ENCODE measurements around the gene MAP4. TPM values are rescaled to one million over a fixed set of nuclear protein-coding genes. Genes with fewer than 3 reads are reported as not detected.

MAP4 gene
- total RNA-seq, 1 donor = 158 TPM

- H3K36me3 ChIP-seq (ENCODE audit: insufficient read depth, low read length) = no peaks in the 10 kb centered on the region
- H2AFZ ChIP-seq (ENCODE audit: low read length) = no peak overlapping the region
- TF ChIP-seq CTCF (IDR thresholded peaks at IDR 0.05; ENCODE audit: extremely low read depth, low read depth, low read length) = no peak
- no peaks in the 10 kb centered on the region for H3K27me3 ChIP-seq (ENCODE audit: insufficient read depth, low read length)
- no peaks in the 10 kb centered on the region for H3K9me3 ChIP-seq (ENCODE audit: low read depth, low read length)
- H3K27ac ChIP-seq (ENCODE audit: low read depth, low read length) = no peak overlapping the region
- H3K4me1 ChIP-seq (ENCODE audit: insufficient read depth, low read length) = no peaks in the 10 kb centered on the region
- H3K4me2 ChIP-seq (ENCODE audit: insufficient read depth, low read length) = no peak overlapping the region
- peaks cover 58% of the 10 kb centered on the region for H4K20me1 ChIP-seq (ENCODE audit: insufficient read depth, low read length)
- peaks cover 95% of the 10 kb centered on the region for H3K79me2 ChIP-seq (ENCODE audit: insufficient read depth, low read length)
- no peak overlapping the region for H3K4me3 ChIP-seq (ENCODE audit: insufficient read depth, low read length)
- DNase-seq (ENCODE audit: insufficient read length, low spot score, missing footprints) = no peak
These were observed 11.5 kb downstream of the MAP4 start for GRCh38 chr3:48004694-48005093.

- no peaks in the 10 kb centered on the region for H3K27me3 ChIP-seq (ENCODE audit: insufficient read depth, low read length)
- H3K9me3 ChIP-seq (ENCODE audit: low read depth, low read length) = no peaks in the 10 kb centered on the region
- H3K4me1 ChIP-seq (ENCODE audit: insufficient read depth, low read length) = no peaks in the 10 kb centered on the region
- no peak overlapping the region for H3K4me3 ChIP-seq (ENCODE audit: insufficient read depth, low read length)
- peaks cover 4% of the 10 kb centered on the region for H3K36me3 ChIP-seq (ENCODE audit: insufficient read depth, low read length)
- no peak overlapping the region for H3K27ac ChIP-seq (ENCODE audit: low read depth, low read length)
- TF ChIP-seq CTCF (IDR thresholded peaks at IDR 0.05; ENCODE audit: extremely low read depth, low read depth, low read length) = no peak
- no peak overlapping the region for H3K4me2 ChIP-seq (ENCODE audit: insufficient read depth, low read length)
- peaks cover 95% of the 10 kb centered on the region for H3K79me2 ChIP-seq (ENCODE audit: insufficient read depth, low read length)
- no peak overlapping the region for H2AFZ ChIP-seq (ENCODE audit: low read length)
- DNase-seq (ENCODE audit: insufficient read length, low spot score, missing footprints) = no peak
- peaks cover 62% of the 10 kb centered on the region for H4K20me1 ChIP-seq (ENCODE audit: insufficient read depth, low read length)
These were observed 13.4 kb downstream of the MAP4 start for GRCh38 chr3:48002787-48003186.

GRCh38 chr3:48001991-48002390, 14.2 kb downstream of the MAP4 start:
- Histone ChIP-seq H3K27me3 (ENCODE audit: insufficient read depth, low read length) (no peaks in the 10 kb centered on the region), H3K36me3 (ENCODE audit: insufficient read depth, low read length) (peaks cover 4% of the 10 kb centered on the region), H3K4me1 (ENCODE audit: insufficient read depth, low read length) (no peaks in the 10 kb centered on the region), H3K4me2 (ENCODE audit: insufficient read depth, low read length) (no peak overlapping the region), H4K20me1 (ENCODE audit: insufficient read depth, low read length) (peaks cover 60% of the 10 kb centered on the region), H3K27ac (ENCODE audit: low read depth, low read length) (no peak overlapping the region), H3K9me3 (ENCODE audit: low read depth, low read length) (no peaks in the 10 kb centered on the region), H3K79me2 (ENCODE audit: insufficient read depth, low read length) (peaks cover 95% of the 10 kb centered on the region), H2AFZ (ENCODE audit: low read length) (no peak overlapping the region), H3K4me3 (ENCODE audit: insufficient read depth, low read length) (no peak overlapping the region)
- no peak for TF ChIP-seq CTCF (IDR thresholded peaks at IDR 0.05; ENCODE audit: extremely low read depth, low read depth, low read length)
- no peak for DNase-seq (ENCODE audit: insufficient read length, low spot score, missing footprints)

GRCh38 chr3:48000212-48000611, 16.0 kb downstream of the MAP4 start:
- H3K4me3 ChIP-seq (ENCODE audit: insufficient read depth, low read length) = no peak overlapping the region
- peaks cover 95% of the 10 kb centered on the region for H3K79me2 ChIP-seq (ENCODE audit: insufficient read depth, low read length)
- H2AFZ ChIP-seq (ENCODE audit: low read length) = no peak overlapping the region
- H3K9me3 ChIP-seq (ENCODE audit: low read depth, low read length) = no peaks in the 10 kb centered on the region
- H4K20me1 ChIP-seq (ENCODE audit: insufficient read depth, low read length) = peaks cover 65% of the 10 kb centered on the region
- no peak for DNase-seq (ENCODE audit: insufficient read length, low spot score, missing footprints)
- peaks cover 8% of the 10 kb centered on the region for H3K36me3 ChIP-seq (ENCODE audit: insufficient read depth, low read length)
- no peak overlapping the region for H3K27ac ChIP-seq (ENCODE audit: low read depth, low read length)
- H3K27me3 ChIP-seq (ENCODE audit: insufficient read depth, low read length) = no peaks in the 10 kb centered on the region
- no peak for TF ChIP-seq CTCF (IDR thresholded peaks at IDR 0.05; ENCODE audit: extremely low read depth, low read depth, low read length)
- no peak overlapping the region for H3K4me2 ChIP-seq (ENCODE audit: insufficient read depth, low read length)
- H3K4me1 ChIP-seq (ENCODE audit: insufficient read depth, low read length) = no peaks in the 10 kb centered on the region
